H9 (cell line): ENCODE measurements around the gene NBEAL2. TPM values are rescaled to one million over a fixed set of nuclear protein-coding genes. Genes with fewer than 3 reads are reported as not detected.

ENCODE experiments used
- DNase-seq: peaks from one replicate; pipeline ENCODE4 v3.0.0-alpha.2; 2017
- H2AFZ ChIP-seq: one replicate; pipeline ENCODE4 v1.6.1; 2013; ENCODE audit warnings: mild to moderate bottlenecking, low read length, control low read depth, moderate library complexity
- H2AK5ac ChIP-seq: 2 replicates; pipeline ENCODE4 v1.6.1; 2013; ENCODE audit warnings: low read length, control low read depth, mixed read lengths; ENCODE audit not compliant: insufficient read length
- H2BK120ac ChIP-seq: one replicate; pipeline ENCODE4 v1.6.1; 2013; ENCODE audit warnings: low read depth, mild to moderate bottlenecking, low read length, control low read depth, inconsistent platforms; ENCODE audit not compliant: poor library complexity, severe bottlenecking
- H2BK12ac ChIP-seq: 2 replicates; pipeline ENCODE4 v1.6.1; 2013; ENCODE audit warnings: low read length, control low read depth, mixed read lengths, low read depth; ENCODE audit not compliant: insufficient read length
- H2BK15ac ChIP-seq: 2 replicates; pipeline ENCODE4 v1.6.1; 2013; ENCODE audit warnings: low read depth, low read length, control low read depth
- H2BK20ac ChIP-seq: one replicate; pipeline ENCODE4 v1.6.1; 2013; ENCODE audit warnings: low read depth, mild to moderate bottlenecking, low read length, control low read depth, inconsistent platforms; ENCODE audit not compliant: poor library complexity, severe bottlenecking
- H2BK5ac ChIP-seq: 2 replicates; pipeline ENCODE4 v1.6.1; 2013; ENCODE audit warnings: low read length, control low read depth, mixed read lengths; ENCODE audit not compliant: insufficient read length
- H3K14ac ChIP-seq: 2 replicates; pipeline ENCODE4 v1.6.1; 2013; ENCODE audit warnings: low read length, control low read depth; ENCODE audit not compliant: insufficient read depth
- H3K18ac ChIP-seq: 2 replicates; pipeline ENCODE4 v1.6.1; 2013; ENCODE audit warnings: low read depth, mild to moderate bottlenecking, mixed read lengths, low read length, control low read depth; ENCODE audit not compliant: insufficient read length
- H3K23ac ChIP-seq: 2 replicates; pipeline ENCODE4 v1.6.1; 2013; ENCODE audit warnings: low read length, control low read depth, mixed read lengths, low read depth; ENCODE audit not compliant: insufficient read length
- H3K23me2 ChIP-seq: 2 replicates; pipeline ENCODE4 v1.6.1; 2013; ENCODE audit warnings: low read depth, mild to moderate bottlenecking, mixed read lengths, low read length, control low read depth; ENCODE audit not compliant: insufficient read length, poor library complexity, severe bottlenecking
- H3K27ac ChIP-seq: 2 replicates; pipeline ENCODE4 v1.5.1; 2013; ENCODE audit warnings: low read length, control low read depth, mixed read lengths, low read depth; ENCODE audit not compliant: insufficient read length
- H3K27me3 ChIP-seq: 2 replicates; pipeline ENCODE4 v1.6.1; 2013; ENCODE audit warnings: low read length, control low read depth, inconsistent platforms; ENCODE audit not compliant: insufficient read depth
- H3K4ac ChIP-seq: 2 replicates; pipeline ENCODE4 v1.6.1; 2013; ENCODE audit warnings: low read depth, mild to moderate bottlenecking, control low read depth, inconsistent platforms, low read length, moderate library complexity
- H3K4me1 ChIP-seq: 2 replicates; pipeline ENCODE4 v1.6.1; 2013; ENCODE audit warnings: low read length, control low read depth, inconsistent platforms; ENCODE audit not compliant: insufficient read depth
- H3K4me2 ChIP-seq: 2 replicates; pipeline ENCODE4 v1.6.1; 2013; ENCODE audit warnings: low read length, control low read depth, mixed read lengths; ENCODE audit not compliant: insufficient read length, insufficient read depth
- H3K56ac ChIP-seq: 2 replicates; pipeline ENCODE4 v1.6.1; 2013; ENCODE audit warnings: low read depth, mild to moderate bottlenecking, mixed read lengths, low read length, control low read depth; ENCODE audit not compliant: insufficient read length
- H3K79me1 ChIP-seq: 2 replicates; pipeline ENCODE4 v1.6.1; 2013; ENCODE audit warnings: low read depth, mild to moderate bottlenecking, moderate library complexity, low read length, control low read depth, inconsistent platforms; ENCODE audit not compliant: insufficient read depth, poor library complexity, severe bottlenecking
- H3K79me2 ChIP-seq: 2 replicates; pipeline ENCODE4 v1.6.1; 2013; ENCODE audit warnings: low read length, control low read depth, inconsistent platforms; ENCODE audit not compliant: insufficient read depth
- H3K9ac ChIP-seq: 2 replicates; pipeline ENCODE4 v1.6.1; 2013; ENCODE audit warnings: low read length, control low read depth, mixed read lengths; ENCODE audit not compliant: insufficient read length; ENCODE audit errors: extremely low read depth
- H3K9me3 ChIP-seq: one replicate; pipeline ENCODE4 v1.6.1; 2013; ENCODE audit warnings: low read depth, low read length, inconsistent platforms; ENCODE audit not compliant: control insufficient read depth
- H3T11ph ChIP-seq: one replicate; pipeline ENCODE4 v1.6.1; 2013; ENCODE audit warnings: mild to moderate bottlenecking, low read length, control low read depth, inconsistent platforms
- H4K20me1 ChIP-seq: one replicate; pipeline ENCODE4 v1.6.1; 2013; ENCODE audit not compliant: control insufficient read depth, insufficient read length, insufficient read depth
- H4K5ac ChIP-seq: 2 replicates; pipeline ENCODE4 v1.6.1; 2013; ENCODE audit warnings: low read depth, mild to moderate bottlenecking, mixed read lengths, low read length, control low read depth; ENCODE audit not compliant: insufficient read length
- H4K8ac ChIP-seq: replicated peaks from 2 replicates; pipeline ENCODE4 v1.6.1; 2013; ENCODE audit warnings: low read length, control low read depth, mixed read lengths, low read depth; ENCODE audit not compliant: insufficient read length
- H4K91ac ChIP-seq: 2 replicates; pipeline ENCODE4 v1.6.1; 2013; ENCODE audit warnings: low read depth, mild to moderate bottlenecking, moderate library complexity, mixed read lengths, low read length, control low read depth; ENCODE audit not compliant: insufficient read length
- H3K27ac Mint-ChIP-seq, 3 experiments: 2 replicates in 2 of 3; 3 replicates in 1 of 3; pipeline ENCODE4 v1.8.0; 2020 to 2021; ENCODE audit warnings: mixed read lengths in 3 of 3, mild to moderate bottlenecking in 1 of 3, moderate library complexity in 1 of 3
- H3K27me3 Mint-ChIP-seq: 2 replicates; pipeline ENCODE4 v1.8.0; 2021; ENCODE audit warnings: low read depth, mild to moderate bottlenecking, moderate library complexity, mixed read lengths
- H3K36me3 Mint-ChIP-seq, 3 experiments: 2 replicates in 2 of 3; 3 replicates in 1 of 3; pipeline ENCODE4 v1.8.0; 2020 to 2021; ENCODE audit warnings: low read depth in 3 of 3, mixed read lengths in 3 of 3; ENCODE audit not compliant: insufficient read depth in 1 of 3
- H3K4me1 Mint-ChIP-seq, 2 experiments: 2 replicates each; pipeline ENCODE4 v1.8.0; 2020; ENCODE audit warnings: mixed read lengths in 2 of 2
- H3K4me3 Mint-ChIP-seq, 2 experiments: 2 replicates in 1 of 2; 3 replicates in 1 of 2; pipeline ENCODE4 v1.8.0; 2020 to 2021; ENCODE audit warnings: mild to moderate bottlenecking in 2 of 2, mixed read lengths in 2 of 2, moderate library complexity in 1 of 2
- H3K9me3 Mint-ChIP-seq, 2 experiments: 2 replicates in 1 of 2; 3 replicates in 1 of 2; pipeline ENCODE4 v1.8.0; 2020; ENCODE audit warnings: mild to moderate bottlenecking in 2 of 2, mixed read lengths in 2 of 2, moderate library complexity in 1 of 2
- WGBS: extraction: QIAGEN DNeasy Blood & Tissue Kit; methylation state at CpG from one replicate; pipeline ENCODE4 v1.1.7; 2013; ENCODE audit warnings: missing lambda C conversion rate, low lambda C conversion rate, mixed read lengths; ENCODE audit not compliant: insufficient read length; ENCODE audit errors: extremely low coverage; 5-methylcytosine and 5-hydroxymethylcytosine counted together
- total RNA-seq: library from RNA; stranded (reverse); gene quantifications from 2 replicates; pipeline ENCODE4 v1.2.1, GENCODE V29; 2021
- TF ChIP-seq, protein P1 (sequence below): fragments of 200-600 bp; sonication (generic); conservative IDR thresholded peaks from 3 replicates; pipeline ENCODE4 v1.8.0; 2021; ENCODE audit warnings: antibody characterized with exemption, mild to moderate bottlenecking

The NBEAL2 gene
- total RNA-seq, 1 experiment from 2014 or later = 52.1 TPM

DNA sequence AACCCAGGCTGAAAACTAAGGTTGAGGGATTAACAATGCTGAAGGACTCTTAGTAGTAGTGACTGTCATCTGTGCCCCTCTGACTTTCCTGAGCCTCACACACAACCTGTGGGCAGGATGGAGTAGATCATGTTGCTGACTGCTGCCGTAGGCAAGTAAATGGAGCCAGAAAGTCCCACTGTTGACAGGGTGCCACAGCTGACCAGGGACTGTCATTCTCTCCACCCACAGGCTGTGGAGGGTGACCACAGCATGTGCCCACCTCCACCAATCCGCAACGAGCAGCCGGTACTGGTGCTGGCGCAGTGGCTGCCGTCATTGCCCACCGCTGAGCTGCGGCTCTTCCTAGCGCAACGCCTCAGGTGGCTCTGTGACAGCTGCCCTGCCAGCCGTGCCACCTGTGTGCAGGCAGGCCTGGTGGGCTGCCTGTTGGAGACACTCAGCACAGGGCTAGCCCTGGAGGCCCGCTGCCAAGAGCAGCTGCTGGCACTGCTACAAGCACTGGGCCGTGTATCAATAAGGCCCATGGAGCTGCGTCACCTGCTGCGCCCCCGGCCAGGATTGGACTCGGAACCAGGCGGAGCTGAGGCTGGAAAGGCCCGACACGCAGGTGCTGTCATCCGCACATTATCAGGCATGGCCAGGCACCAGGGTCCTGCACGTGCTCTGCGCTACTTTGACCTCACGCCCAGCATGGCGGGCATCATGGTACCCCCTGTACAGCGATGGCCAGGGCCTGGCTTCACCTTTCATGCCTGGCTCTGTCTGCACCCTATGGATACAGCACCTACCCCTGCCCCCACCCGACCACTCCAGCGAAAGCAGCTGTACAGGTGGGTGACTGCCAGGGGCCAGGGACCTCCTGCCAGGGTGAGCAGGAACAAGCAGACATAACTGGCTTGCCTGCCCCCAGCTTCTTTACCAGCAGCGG, 15.6 kb downstream of the NBEAL2 start:
- Histone ChIP-seq H3K4me2 (no peak overlapping the region), H3K14ac (no peak overlapping the region), H3K4ac (no peak overlapping the region), H4K20me1 (no peaks in the 10 kb centered on the region), H3K9me3 (no peaks in the 10 kb centered on the region), H2BK5ac (no peak overlapping the region), H3K18ac (no peak overlapping the region), H4K8ac (no peak overlapping the region), H3K27me3 (no peaks in the 10 kb centered on the region), H3K23ac (no peak overlapping the region), H2AFZ (no peak overlapping the region), H4K5ac (no peak overlapping the region), H2BK20ac (no peak overlapping the region), H4K91ac (no peak overlapping the region), H3K79me2 (no peaks in the 10 kb centered on the region), H2BK15ac (no peak overlapping the region), H3T11ph (no peak overlapping the region), H3K4me1 (no peaks in the 10 kb centered on the region), H3K9ac (no peak overlapping the region), H3K27ac (no peak overlapping the region), H2AK5ac (no peak overlapping the region), H2BK12ac (no peak overlapping the region), H3K23me2 (no peaks in the 10 kb centered on the region), H3K56ac (no peak overlapping the region), H2BK120ac (no peak overlapping the region), H3K79me1 (no peaks in the 10 kb centered on the region)
- no peaks in the 10 kb centered on the region for H3K9me3 Mint-ChIP-seq
- H3K27ac Mint-ChIP-seq = peak overlapping the region in 1 of 3 experiments; percentile 59; a peak in 1 of 7 replicates
- H3K4me3 Mint-ChIP-seq = no peak overlapping the region
- H3K27me3 Mint-ChIP-seq = no peaks in the 10 kb centered on the region
- TF ChIP-seq, protein P1, sequence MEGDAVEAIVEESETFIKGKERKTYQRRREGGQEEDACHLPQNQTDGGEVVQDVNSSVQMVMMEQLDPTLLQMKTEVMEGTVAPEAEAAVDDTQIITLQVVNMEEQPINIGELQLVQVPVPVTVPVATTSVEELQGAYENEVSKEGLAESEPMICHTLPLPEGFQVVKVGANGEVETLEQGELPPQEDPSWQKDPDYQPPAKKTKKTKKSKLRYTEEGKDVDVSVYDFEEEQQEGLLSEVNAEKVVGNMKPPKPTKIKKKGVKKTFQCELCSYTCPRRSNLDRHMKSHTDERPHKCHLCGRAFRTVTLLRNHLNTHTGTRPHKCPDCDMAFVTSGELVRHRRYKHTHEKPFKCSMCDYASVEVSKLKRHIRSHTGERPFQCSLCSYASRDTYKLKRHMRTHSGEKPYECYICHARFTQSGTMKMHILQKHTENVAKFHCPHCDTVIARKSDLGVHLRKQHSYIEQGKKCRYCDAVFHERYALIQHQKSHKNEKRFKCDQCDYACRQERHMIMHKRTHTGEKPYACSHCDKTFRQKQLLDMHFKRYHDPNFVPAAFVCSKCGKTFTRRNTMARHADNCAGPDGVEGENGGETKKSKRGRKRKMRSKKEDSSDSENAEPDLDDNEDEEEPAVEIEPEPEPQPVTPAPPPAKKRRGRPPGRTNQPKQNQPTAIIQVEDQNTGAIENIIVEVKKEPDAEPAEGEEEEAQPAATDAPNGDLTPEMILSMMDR = no peak
- no peak for DNase-seq
- peaks cover 6 to 23% (median 16%) of the 10 kb centered on the region in 3 experiments for H3K36me3 Mint-ChIP-seq
- WGBS = no CpG with 5 or more reads among the region's 29 CpGs
- peaks cover 8 to 13% of the 10 kb centered on the region in 2 experiments for H3K4me1 Mint-ChIP-seq
